Activated CD4-positive, alpha-beta T cell treated with anti-CD3 and anti-CD28 coated beads for 1 hour (primary cell): ENCODE results near the gene MALL.
"Not testable (repeated sequence)": the region's sequence is repeated elsewhere in the genome, so short reads cannot be mapped to it uniquely, and the experiment has no call there.

ENCODE experiments used
- DNase-seq: peaks from one replicate; pipeline ENCODE4 v3.0.0-alpha.2; 2020

The MALL gene

DNA sequence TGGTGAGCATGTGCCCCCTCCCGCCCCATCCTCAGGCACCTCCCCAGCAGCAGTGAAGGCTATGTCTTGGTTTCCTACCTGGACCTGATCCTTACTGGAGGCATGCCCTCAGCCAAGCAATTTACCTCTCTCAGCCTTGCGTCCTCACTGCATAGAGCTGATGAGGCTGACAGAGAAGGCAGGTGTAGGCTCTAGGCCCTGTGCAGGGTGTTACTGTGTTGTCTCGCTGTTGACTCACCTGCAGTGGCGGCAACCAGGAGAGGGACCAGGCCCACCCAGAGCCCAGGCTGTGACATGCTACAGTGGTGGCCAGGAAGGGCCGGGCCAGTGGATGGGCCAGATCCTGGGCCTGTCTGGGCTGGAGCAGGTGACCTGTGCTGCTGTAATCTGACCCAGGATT is 65.9 kb downstream of the MALL start:
- DNase-seq: not testable (repeated sequence)

DNA sequence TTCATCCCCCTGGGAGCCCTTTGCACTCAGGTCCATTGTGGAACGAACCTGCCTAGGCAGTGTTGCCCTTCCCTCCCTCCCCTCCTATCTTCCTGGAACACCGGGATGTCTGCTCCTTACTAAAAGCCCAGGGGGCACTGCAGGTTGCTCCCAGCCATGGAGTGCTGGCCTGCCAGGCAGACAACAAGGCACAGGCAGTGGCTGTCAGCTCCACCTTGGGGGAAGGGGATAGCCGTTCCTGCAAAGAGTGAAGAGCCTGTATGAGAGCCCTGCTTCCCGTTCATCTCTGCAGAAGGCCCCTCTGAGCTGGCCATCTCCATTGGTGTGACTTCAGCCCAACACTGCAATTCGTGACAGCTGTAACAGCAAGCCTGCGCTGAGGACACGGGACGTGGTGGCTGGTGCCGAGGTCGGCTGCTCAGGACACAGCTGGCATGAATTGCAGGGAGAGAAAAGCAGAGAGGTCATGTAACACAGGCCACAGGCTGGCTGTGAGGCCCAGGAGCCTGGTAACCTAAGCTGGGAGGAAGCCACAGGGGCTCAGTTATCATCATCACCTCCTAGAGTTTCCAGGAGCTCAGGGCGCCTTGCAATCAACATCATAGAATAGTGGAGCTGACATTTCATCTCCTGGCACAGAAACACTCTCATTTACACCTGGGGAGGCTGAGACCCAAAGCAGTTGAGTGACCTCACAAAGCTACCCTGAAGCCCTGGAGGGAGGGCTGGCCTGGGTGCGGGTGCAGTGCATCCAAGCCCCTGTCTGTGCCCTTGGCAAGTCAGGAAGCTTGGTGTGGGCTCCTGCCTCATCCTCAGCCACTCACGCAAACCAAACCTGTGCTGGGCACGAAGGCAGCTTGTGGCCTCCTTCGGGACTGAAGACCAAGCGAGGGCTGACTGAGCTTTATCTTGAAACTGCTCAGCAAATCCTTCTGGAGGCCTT is 67.1 kb downstream of the MALL start:
- not testable (repeated sequence) for DNase-seq

DNA sequence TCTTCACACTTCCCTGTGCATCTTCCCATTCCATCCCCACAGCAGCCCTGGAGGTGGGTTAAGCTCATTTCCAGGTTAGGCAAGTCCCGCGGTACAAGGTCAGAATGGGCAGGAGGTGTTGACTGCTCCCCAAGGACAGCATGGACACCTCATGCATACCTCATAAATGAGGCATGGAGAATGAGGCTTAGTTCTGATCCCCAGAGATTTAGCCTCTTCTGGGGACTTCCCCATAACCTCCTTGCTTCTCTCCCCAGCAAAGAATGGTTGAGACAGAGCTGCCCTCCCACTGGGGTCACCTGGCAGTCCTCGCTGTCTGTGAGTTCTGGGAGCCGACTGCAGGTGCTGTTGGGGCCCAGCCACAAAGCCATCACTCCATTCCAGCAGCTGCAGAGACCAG is 68.4 kb downstream of the MALL start:
- DNase-seq: not testable (repeated sequence)

DNA sequence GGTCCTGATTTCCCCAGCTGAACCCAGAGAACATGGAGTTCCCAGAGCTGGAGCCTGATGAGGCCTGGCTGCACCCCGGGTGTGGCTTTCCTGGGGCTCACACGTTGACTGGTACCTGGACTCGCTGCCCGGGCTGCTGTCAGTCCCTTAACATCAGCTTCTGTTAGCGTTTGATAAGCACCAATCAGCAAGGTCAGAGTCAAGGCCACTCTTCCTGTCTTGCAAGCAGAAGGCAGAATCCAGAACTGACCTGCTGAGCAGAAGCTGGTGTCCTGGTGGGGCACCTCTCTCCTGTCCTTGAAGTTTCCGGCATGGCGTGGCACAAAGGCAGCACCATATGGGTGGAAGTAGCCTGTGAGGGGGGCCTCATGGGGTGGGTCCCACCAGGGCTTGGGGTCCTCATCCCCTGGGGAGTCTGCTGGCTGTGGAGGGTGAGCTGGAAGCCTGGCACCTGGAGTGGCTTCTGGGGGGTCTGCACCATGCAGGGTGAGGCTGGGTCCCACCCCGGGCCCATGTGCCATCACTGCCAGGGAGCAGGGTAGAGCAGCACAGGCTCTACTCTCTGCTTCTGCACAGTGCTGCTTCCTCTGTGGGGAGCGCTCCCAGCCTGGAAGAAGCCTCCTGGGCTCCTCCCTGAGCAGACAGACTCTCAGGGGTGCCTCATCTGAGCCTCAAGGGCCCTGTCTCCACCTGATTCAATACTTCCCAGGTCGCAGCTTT is 73.5 kb downstream of the MALL start:
- DNase-seq: not testable (repeated sequence)

DNA sequence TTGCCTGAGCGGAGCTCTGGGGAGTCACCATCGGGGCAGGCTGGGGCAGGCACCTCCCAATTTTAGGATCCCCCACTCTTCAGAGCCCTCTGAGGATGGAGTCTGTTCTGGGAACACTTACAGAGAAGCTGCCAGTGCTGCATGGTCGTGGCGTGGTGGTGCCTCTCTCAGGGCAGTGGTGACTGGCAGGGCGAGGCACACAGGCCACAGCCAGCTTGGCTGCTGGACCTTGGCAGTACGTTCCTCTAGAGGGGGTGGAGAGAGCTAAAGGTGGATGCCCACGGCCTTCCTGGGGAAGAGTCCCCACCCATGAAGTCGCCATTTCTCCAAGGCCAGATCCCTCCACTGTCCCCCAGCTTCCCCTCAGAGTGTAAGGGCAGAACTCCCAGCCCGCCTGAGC is 78.3 kb downstream of the MALL start:
- DNase-seq: not testable (repeated sequence)

DNA sequence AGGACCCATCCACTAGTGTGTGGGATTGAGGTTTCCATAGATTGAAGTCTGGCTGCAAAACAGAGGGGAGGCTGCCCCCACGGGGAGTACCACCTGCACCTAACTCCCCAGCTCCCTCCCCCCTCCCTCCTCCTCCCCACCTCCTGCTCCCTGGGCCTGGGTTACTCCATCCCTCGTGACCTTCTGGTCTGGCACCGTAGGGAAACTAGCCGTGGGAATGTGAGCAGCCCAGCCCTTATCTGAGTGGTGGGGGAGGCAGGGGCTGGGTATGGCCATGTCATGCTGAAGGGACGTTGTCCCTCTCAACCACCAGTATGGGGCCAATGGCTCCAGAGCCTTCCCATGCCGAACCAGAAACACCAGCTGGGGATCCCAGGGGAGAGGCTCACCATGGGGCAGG is 80.2 kb downstream of the MALL start:
- DNase-seq: not testable (repeated sequence)

DNA sequence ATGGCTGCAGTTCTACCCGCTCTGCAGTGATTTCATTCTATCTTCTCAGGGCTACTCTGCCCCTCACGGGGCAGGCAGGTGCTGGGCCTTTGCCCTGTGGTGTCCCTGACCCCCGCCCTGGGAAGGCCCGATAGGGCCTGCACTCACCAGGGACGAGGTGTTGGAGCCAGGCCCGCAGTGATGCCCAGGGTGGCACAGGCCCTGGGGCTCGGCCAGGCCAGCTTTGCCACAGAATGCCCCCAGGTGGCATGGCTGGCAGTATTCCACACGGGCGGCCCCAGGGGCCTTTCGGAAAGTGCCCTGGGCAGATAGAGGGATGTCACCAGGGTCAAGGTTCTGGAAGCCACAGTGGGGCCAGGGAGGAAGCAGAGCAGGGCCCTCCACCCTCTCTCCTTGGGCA is 80.7 kb downstream of the MALL start:
- DNase-seq: not testable (repeated sequence)
